HG03175 (cell line): ENCODE measurements around the gene DYNC1H1.
"Not testable (repeated sequence)": the region's sequence is repeated elsewhere in the genome, so short reads cannot be mapped to it uniquely, and the experiment has no call there.

Source experiments
- ATAC-seq: cut with Tn5 transposase; IDR thresholded peaks from one replicate; pipeline ENCODE4 v1.9.1; 2021; ENCODE audit warnings: mild to moderate bottlenecking, moderate library complexity; ENCODE audit not compliant: unreplicated experiment

DYNC1H1 gene

DNA sequence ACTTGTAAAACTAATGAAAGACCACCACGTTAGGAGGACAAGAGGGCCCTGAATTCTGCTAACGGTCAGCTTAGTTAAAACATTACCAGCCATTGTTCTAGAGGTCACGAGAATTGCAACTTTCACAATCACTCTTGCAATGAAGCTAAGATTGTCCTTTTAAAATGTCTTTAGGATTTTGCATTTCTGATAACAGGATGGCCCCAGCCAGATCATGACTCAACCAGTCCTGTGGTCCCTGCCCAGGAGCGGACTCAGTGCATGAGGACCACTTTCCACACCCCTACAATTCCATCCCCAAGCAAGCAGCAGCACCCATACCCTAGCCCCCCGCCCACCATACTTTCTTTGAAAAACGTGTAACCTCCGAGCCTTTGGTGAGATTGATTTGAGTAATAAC is 93.8 kb downstream of the DYNC1H1 start:
- ATAC-seq: no peak

DNA sequence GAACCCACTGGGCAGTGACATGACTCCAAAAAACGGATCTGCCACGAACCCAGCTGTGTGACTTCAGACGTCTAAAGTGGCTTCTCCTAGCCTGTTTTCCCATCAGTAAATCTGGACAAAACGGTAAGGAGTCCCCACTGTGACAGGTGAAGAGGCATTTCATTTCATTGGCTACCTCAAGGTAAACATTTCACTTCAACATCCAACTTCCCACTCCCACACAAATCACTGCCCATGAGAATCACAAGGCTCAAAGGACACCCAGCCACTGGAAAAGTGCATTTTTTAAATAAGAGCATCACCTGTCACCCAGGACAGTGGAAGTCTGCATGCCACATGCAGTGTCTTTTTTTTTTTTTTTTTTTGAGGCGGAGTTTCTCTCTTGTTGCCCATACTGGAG is 94.6 kb downstream of the DYNC1H1 start:
- no peak for ATAC-seq

DNA sequence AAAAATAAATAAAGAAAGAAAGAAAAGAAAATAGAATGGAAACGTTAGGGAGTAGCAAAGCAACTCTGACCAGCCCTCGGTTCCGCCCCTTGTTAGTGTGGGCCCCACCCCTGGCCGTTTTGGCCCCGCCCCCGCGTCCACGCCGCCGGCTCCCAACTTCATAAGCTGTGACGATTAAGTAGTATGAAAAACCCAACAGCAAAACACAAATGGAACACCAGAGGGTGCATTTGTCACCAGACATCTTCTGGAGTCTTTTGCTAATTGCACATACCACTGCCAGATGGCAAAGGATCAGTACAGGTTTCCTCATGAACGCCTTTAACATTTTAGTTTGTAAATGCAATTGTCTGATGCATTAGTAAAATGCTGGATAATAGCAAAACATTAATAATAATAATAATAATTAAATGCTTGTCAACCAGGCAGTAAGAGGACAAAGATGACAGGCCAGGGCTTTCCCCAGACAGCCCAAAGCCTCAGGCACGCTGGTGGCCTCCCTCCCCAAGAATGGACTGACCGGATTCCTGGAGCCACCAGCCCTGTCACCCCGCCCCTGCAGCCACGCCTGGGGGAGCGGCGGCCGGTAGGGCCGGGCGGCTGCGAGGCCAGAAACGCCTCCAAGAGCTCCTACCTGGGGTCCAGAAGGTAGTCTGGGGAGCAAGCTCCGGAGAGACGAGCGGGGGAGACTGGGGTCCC is 98.9 kb downstream of the DYNC1H1 start:
- peak; percentile 60 for ATAC-seq

DNA sequence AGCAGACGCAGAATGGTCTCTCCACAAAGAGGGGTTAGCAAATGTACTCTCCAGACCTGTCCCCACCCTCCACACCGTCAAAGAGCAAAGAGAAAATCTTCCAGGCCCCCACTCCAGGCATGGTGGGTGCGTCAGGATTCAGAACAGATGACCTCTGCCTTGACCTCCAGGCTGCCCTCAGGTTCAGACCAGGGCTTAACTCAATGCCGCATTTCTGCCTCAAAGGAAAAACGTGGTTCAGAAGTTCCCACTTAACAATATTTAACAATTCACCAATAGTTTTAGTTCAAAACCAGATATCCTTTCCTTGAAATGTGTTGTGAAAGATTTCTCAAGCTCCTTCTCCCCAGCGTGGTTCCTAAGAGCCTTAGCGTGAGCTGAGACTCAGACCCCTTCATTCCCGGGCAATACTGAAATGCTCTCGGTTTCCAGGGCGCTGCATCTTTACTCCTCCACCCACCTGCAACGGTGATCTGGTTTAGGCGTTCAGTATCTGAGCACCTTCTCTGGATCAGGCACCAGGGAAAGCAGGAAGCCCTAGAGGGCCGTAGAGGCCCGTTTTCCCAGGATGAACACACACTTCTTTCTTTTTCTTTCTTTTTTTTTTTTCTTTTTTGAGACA is 99.5 kb downstream of the DYNC1H1 start:
- no peak for ATAC-seq

DNA sequence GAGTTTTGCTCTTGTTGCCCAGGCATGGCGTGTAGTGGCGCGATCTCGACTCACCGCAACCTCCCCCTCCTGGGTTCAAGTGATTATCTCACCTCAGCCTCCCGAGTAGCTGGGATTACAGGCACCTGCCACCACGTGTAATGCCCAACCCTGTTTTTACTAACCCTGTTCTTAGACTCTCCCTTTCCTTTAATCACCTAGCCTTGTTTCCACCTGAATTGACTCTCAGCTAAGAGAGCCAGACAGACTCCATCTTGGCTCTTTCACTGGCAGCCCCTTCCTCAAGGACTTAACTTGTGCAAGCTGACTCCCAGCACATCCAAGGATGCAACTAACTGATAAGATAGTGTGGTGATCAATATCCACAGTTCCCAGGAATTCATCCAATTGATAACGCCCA is 100.2 kb downstream of the DYNC1H1 start:
- ATAC-seq: not testable (repeated sequence)

DNA sequence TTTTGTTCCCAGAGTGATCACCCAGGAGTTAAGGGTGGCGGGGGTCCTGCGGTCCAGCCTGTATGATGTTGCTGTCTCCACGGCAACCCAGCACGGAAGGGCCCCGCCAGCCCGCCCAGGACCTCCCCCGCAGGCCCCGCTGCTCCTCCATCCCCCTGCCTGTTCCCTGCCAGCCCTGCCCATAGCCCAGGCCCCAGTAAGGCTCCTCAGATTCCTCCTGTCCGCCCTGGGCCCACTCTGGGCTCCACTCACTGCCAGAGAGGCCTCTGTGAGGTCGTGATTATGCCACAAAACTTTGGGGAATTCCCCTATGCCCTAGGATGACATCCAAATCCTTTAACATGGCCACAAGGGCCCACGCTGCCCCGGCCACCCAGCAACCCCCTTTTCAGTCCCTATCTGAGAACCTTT is 101.7 kb downstream of the DYNC1H1 start:
- ATAC-seq: no peak

DNA sequence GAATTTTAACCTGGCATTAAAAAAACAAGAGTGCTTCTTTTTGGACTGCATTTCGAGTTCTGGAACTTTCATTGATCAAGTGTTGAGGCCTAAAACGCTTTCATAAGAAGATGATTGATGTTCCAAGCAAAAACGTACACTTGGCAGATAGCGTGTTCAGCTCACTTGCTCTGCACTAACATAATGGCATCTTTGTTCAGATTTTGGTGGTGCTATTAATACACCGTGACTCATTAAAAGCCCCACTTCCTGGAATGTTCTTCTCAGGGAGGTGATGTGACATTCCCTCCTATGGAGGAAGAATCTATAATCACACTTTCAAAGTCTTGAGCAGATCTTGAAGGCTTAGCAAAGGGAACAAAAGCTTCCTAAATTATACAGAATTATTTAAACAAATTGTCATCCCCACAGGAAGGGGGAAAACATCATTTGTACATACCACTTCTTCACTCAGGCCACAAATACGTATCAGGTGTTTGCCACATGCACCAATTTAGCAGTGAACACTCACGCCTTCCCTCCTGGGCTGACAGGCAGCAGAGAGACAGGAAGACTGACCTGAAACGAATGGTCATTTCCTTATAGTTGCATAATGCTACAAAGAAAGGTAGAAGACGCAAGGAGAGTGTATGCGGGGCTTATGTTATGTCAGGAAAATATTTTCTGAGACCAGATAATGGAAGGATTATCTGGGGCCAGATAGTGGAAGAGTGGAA is 107.1 kb downstream of the DYNC1H1 start:
- no peak for ATAC-seq

DNA sequence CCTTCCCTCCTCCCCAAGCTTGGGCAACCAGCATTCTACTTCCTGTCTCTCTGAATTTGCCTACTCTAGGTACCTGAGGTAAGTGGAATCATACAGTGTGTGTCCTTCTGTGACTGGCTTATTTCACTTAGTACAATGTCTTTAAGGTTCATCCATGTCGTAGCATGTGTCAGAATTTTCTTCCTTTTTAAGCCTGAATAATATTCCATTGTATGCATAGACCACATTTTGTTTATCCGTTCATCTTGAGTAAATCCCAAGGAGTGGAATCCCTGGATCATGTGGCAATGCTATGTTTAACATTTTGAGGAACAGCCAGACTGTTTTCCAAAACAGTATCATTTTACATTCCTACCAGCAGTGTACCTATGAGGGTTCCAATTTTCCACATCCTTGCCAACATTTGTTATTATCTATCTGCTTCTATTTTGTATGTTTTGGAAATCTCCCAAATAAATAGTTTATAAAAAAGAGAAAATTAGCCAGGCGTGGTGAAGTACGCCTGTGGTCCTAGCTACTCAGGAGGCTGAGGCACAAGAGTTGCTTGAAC is 110.1 kb downstream of the DYNC1H1 start:
- ATAC-seq: no peak

DNA sequence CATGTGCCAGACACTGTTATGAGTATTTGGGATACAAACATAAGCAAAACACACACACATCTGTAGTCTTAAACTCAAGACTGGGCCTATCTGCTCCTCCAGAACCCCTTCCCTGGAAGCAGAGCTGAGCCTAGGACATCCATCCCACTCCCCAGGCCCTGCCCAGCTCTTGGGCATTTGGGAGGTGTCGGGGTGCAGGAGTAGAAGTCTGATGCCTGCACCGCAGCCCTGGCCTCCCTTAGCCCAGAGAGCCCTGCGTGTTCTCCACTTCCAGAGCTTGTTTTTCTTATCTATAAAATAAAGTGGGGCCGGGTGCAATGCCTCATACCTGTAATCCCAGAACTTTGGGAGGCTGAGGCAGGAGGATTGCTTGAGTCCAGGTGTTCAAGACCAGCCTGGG is 110.8 kb downstream of the DYNC1H1 start:
- ATAC-seq: no peak

DNA sequence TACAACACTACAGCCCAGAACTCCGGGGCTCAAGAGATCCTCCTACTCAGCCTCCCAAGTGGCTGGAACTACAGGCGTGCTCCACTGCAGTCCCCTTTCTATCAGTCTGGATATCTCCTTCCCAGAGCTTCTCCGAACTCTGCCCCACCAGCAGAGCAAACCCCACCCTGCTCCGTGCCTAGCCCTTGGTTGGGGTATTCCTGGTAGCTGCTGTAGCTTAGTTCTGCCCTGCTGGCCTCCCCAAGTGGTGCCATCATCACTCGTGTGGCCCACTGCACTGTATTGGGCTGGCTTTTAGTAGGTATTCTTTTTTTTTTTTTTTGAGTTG is 113.0 kb downstream of the DYNC1H1 start:
- ATAC-seq: no peak

DNA sequence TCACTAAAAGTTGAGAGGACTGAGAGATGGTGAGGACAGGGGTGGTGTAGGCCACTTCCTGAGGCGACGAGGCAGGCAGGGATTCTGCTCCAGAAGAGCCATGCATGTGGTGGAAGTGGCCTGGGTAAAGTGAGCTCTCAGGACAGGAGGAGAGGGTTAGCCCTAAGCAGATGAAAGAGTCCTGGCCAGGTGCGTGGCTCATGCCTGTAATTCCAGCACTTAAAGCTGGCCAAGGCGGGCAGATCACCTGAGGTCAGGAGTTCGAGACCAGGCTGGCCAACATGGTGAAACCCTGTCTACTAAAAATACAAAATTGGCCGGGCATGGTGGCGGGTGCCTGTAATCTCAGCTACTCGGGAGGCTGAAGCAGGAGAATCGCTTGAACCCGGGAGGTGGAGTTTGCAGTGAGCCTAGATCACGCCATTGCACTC is 114.0 kb downstream of the DYNC1H1 start:
- not testable (repeated sequence) for ATAC-seq

DNA sequence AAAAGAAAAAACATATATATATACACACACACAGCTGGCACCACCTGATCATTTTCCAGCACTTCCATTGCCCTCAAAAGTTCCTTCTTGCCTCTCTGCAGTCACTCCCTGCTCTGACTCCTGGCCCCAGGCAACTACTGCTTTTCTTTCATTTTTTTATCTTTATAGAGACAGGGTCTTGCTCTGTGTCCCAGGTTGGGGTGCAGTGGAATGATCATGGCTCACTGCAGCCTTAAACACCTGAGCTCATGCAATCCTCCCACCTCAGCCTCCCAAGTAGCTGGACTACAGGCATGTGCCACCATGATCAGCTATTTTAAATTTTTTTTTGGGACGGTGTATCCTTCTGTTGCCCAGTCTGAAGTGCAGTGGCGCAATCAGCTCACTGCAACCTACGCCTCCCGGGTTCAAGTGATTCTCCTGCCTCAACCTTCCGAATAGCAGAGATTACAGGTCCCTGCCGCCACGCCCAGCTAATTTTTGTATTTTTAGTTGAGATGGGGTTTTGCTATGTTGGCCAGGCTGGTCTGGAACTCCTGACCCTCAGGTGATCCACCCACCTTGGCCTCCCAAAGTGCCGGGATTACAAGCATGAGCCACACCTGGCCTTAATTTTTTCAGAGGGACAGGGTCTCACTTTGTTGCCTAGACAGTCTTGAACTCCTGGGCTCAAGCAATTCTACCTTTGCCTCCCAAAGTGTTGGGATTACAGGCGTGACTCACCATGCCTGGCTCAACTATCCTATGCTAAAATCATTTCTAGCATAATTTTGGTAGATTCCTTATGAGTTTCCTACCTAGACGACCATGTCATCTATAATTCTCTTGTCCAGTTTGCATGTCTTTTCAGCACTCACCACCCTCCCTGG is 114.7 kb downstream of the DYNC1H1 start:
- ATAC-seq: no peak

DNA sequence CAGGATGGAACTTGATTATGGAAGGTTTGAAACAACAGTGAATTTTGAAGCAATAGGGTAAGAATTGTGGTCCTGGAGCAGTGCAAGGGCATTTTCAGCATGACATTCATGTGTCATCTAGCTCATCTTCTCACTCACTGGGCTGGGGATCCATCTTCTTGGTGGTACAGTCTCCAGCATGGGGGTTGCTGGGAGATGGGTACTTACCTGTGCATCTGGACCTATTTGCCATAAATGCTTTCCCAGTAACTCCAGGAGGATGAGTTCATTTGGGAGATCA is 115.3 kb downstream of the DYNC1H1 start:
- no peak for ATAC-seq

DNA sequence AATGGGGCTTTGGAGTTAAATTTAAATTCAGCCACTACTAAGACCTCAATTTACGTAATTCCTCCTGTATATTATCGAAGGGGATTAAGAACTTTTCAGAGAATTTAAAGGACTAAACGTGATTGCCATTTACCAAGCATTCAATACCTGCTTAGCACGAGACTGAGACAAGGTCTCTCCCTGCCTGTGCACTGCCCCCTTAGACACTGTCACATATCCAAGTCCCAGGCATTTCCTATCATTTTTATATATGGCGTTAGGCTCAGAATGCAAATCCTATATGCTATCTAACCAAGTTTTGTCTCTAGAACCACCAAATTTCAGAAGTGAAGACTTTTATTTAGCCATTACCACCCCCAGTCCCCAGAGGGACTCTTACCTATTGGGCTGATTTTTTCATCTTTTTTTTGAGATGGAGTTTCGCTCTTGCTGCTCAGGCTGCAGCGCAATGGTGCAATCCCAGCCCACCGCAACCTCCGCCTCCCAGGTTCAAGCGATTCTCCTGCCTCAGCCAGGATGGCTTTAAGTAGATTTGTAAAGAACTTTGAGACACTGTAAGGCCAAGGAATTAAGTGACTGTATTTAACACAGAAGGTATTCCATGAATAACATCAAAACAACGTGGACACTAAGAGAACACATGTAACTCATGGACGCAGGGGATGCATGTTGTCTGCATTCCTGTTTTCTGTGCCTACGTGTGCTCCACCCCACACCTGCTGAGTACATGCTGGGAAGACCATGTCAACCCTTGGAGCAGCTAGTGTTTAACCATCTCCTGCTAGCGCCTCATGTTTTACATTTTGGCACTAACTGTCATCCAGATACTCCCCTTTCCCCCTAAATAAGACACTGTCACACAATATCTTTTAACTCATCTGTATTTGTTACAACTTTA is 116.1 kb downstream of the DYNC1H1 start:
- ATAC-seq: no peak

DNA sequence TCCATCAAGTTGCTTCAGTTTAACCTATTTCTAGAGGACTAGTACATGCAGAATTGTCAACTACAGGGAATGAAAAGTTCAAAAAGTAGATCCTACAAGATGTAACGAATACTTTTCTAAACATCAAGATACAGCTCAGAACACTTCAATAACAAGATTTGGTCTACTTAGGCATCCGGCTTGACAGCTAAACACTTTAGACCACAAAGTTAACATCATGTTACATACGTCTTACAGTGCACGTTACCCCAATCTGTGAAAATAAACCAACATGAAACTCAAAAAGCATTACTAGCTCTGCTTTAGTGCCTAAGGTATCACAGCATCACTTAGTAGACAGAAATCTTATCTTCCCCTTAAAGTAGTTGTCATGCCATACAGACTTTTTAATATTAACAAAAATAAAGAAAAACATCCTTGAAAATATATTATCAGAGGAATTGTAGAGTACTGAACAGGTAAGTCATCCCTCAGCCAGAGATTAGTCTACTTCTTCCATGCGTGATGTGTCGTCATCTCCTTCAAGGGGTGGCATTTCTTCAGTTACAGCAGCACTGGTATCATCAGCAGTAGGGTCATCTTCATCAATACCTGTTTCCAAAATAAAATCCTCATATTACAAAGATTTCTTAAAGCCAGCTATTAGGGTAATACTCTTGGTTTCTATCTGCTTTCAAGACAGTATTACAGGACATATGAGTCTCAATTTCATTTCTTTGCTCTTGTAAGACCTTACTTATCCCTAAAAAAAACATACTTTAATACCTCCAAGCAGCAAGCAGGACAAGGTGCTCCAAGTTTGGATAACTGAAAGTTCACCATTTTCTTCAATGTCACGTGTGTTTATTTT is 117.1 kb downstream of the DYNC1H1 start:
- ATAC-seq: no peak

DNA sequence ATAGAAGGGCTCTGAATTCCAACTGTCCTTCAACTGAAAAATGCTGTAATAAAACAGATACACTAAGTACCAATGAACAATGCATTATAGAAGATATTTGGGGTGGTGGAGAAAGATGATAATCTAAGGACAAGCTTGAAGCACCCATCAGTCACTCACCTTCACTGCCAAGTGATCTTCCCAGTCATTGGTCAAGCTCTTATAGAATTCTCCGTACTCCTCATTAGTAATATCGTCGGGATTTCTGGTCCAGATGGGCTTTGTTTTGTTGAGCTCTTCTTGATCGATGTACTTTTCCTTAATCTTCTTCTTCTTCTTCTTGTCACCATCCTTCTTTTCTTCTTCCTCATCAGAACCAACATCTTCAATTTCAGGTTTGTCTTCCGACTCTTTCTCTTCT is 120.1 kb downstream of the DYNC1H1 start:
- not testable (repeated sequence) for ATAC-seq

DNA sequence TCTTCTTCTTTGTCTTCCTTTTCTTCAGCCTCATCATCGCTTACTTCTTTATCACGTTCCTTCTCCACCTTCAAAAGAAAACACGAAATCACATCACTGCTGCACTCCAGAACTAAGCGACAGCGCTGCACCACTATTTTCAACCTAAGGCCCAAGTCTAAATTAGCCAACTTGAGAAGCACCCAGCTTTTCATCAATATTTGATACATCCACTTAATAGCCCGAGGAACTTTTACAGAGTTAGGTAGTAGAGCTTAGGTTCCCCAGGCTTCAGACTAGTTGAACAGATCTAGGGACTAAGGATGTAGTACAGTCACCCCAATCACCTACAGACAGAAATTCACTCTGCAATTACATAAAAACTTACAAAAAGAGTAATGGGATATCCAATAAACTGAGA is 120.6 kb downstream of the DYNC1H1 start:
- no peak for ATAC-seq

DNA sequence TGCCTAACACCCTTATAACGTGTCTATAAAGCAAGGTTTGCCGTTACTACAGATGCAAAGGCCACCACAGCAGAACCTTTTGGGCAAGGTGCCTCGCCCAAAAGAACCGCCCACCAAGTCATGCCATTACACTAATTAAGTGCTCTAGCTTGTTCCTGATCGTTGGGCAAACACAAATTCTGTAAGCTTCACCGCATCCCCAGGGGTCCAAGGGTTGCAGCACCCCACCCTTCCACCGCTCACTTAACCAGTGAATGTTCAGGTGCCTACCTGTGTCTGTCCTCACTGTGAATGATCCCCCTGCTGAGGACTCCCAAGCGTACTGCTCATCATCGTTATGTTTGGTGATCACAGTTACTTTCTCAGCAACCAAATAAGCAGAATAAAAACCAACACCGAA is 121.1 kb downstream of the DYNC1H1 start:
- no peak for ATAC-seq

DNA sequence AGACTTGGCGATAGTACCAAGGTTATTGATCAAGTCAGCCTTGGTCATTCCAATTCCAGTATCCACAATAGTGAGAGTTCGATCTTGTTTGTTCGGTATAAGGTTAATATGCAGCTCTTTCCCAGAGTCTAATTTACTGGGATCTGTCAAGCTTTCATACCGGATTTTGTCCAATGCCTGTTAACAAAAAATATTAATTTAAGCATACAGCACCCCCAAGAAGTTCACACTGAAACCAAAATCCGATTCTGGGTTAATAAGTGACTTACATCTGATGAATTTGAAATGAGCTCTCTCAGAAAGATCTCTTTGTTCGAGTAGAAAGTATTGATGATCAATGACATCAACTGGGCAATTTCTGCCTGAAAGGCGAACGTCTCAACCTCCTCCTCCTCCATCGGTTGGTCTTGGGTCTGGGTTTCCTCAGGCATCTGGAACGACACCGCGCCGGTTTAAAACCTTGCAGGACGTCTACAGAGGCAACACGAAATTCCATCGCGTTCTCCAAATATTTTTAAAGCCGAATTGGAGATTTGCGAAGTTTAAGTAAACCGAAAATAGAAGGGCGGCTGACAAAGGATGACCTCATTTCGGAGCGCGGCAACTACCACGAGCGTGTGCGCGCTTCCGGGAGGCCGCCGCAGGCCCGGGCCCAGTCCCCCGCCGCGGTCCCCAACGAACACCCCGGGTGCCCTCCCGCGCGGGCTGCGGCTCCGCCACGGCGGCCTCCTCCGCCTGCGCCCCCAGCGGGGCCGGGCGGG is 121.8 kb downstream of the DYNC1H1 start:
- peak; percentile 34 for ATAC-seq
